Measurements from ENCODE around the gene TP53RK.

TP53RK gene

DNA sequence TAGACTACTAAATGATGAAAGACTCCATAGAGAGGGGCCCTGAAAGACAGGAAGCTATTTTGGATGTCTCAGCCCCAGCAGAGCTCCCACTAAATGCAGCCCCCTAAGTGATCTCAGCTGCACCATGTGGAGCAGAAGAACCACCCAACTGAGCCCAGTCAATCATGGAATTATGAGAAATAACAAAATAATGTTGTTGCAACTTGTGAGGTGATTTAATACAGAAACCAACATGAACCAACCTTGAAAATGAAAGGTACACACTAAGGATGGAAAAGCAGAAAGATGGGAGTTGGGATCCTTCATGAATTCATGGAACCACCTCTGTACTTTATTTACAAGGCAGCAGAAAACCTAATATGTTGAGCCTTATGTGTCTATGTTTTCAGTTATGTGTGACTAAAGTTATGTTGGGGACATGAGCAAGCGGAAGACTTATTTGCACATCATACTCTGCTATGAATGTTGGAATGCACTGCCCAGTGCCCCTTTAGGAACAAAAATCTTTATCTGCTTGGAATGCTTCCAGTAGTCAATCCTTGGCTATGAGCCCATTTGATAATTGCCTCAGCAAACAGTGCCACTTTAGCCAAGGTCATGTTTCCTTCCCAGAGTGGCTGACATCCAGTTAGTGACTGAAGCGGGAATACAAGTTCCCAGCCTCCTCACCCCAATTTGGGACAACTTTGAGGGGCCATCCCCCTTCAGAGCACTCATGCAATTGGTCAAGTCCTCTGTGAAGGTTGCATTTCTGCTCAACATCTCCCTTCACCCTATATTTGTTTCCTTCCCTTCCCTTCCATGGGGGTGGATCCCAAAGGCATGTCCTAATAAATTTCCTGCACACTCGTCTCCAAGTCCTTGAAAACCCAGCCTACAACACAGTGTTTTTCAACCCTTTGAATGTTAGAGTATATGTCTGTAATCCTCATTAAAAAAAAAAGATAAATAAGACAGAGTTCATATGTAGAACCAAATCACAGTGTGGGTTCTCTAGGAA is 18.4 kb downstream of the TP53RK start:
- no peak overlapping the region for H3K4me2 ChIP-seq (ENCODE audit: low read length, poor library complexity, severe bottlenecking)
- H3K27me3 ChIP-seq (ENCODE audit: control insufficient read depth in 1 of 2, insufficient read depth in 1 of 2, low read length in 2 of 2) = no peaks in the 10 kb centered on the region
- H3K36me3 ChIP-seq (ENCODE audit: control insufficient read depth in 1 of 2, insufficient read depth in 2 of 2, low read depth in 1 of 2, low read length in 2 of 2) = peaks cover 0 to 32% of the 10 kb centered on the region in 2 experiments
- peaks cover 5% of the 10 kb centered on the region for H3K79me1 ChIP-seq (replicated peaks; ENCODE audit: low read length, poor library complexity, severe bottlenecking)
- peaks cover 4% of the 10 kb centered on the region for H3K4me1 ChIP-seq (ENCODE audit: control insufficient read depth, insufficient read depth, low read depth, low read length)
- H2AK5ac ChIP-seq (ENCODE audit: low read length, severe bottlenecking) = no peak overlapping the region
- H2BK5ac ChIP-seq (ENCODE audit: low read depth, low read length, poor library complexity, severe bottlenecking) = no peak overlapping the region
- no peak overlapping the region for H4K91ac ChIP-seq (ENCODE audit: low read length)
- no peak overlapping the region for H2BK120ac ChIP-seq (ENCODE audit: low read depth, low read length)
- 96% methylated on average over 2 of the region's 3 CpGs for WGBS
- H4K8ac ChIP-seq (ENCODE audit: low read length) = no peak overlapping the region
- no peak overlapping the region for H2BK12ac ChIP-seq (ENCODE audit: low read length in 2 of 2)
- H2BK15ac ChIP-seq (ENCODE audit: low read depth, poor library complexity, severe bottlenecking) = no peak overlapping the region
- peak overlapping the region in 1 of 2 experiments; percentile 44 for H3K4me3 ChIP-seq (ENCODE audit: insufficient read depth in 1 of 2, low read depth in 1 of 2, low read length in 2 of 2)
- H3K4ac ChIP-seq (ENCODE audit: low read depth in 1 of 2, low read length in 2 of 2) = no peak overlapping the region
- H3K23ac ChIP-seq (ENCODE audit: low read length in 2 of 2) = no peak overlapping the region
- no peak overlapping the region for H3K14ac ChIP-seq (ENCODE audit: low read length in 2 of 2)
- H2AFZ ChIP-seq (ENCODE audit: low read depth, low read length) = no peak overlapping the region
- H3K18ac ChIP-seq (ENCODE audit: low read depth in 1 of 2, low read length in 2 of 2) = no peak overlapping the region
- peaks cover 34% of the 10 kb centered on the region for H3K9me3 ChIP-seq (ENCODE audit: control insufficient read depth, low read length)
- no peak overlapping the region for H3K9ac ChIP-seq (ENCODE audit: low read length)
- no peak for DNase-seq
- no peak overlapping the region for H3K27ac ChIP-seq (ENCODE audit: low read length, poor library complexity, severe bottlenecking)

DNA sequence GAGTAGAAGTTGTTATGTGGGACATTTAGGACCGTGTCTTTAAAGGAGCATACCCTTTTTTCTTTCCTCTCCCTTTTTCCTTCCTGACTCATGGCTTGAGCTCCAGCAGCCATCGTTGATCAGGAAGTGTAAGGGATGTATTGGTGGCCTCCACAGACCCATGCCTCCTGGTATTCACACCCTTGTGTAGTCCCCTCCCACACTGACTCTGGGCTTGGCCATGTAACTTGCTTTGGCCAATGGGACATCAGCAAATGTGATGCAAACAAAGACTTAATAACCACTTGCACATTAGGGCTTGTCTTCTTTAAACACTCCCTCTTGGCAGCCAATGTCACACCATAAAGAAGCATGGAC is 19.0 kb downstream of the TP53RK start:
- H3K23ac ChIP-seq (ENCODE audit: low read length in 2 of 2) = no peak overlapping the region
- no peak overlapping the region for H3K18ac ChIP-seq (ENCODE audit: low read depth in 1 of 2, low read length in 2 of 2)
- peaks cover 4% of the 10 kb centered on the region for H3K4me1 ChIP-seq (ENCODE audit: control insufficient read depth, insufficient read depth, low read depth, low read length)
- no peak overlapping the region for H3K14ac ChIP-seq (ENCODE audit: low read length in 2 of 2)
- H3K79me1 ChIP-seq (replicated peaks; ENCODE audit: low read length, poor library complexity, severe bottlenecking) = peaks cover 5% of the 10 kb centered on the region
- no peak overlapping the region for H2AFZ ChIP-seq (ENCODE audit: low read depth, low read length)
- H2AK5ac ChIP-seq (ENCODE audit: low read length, severe bottlenecking) = no peak overlapping the region
- H3K9ac ChIP-seq (ENCODE audit: low read length) = no peak overlapping the region
- H3K4me3 ChIP-seq (ENCODE audit: insufficient read depth in 1 of 2, low read depth in 1 of 2, low read length in 2 of 2) = peak overlapping the region in 1 of 2 experiments; percentile 44
- DNase-seq = no peak
- H4K91ac ChIP-seq (ENCODE audit: low read length) = no peak overlapping the region
- H3K27me3 ChIP-seq (ENCODE audit: control insufficient read depth in 1 of 2, insufficient read depth in 1 of 2, low read length in 2 of 2) = no peaks in the 10 kb centered on the region
- H3K9me3 ChIP-seq (ENCODE audit: control insufficient read depth, low read length) = peaks cover 34% of the 10 kb centered on the region
- peaks cover 0 to 37% of the 10 kb centered on the region in 2 experiments for H3K36me3 ChIP-seq (ENCODE audit: control insufficient read depth in 1 of 2, insufficient read depth in 2 of 2, low read depth in 1 of 2, low read length in 2 of 2)
- H3K27ac ChIP-seq (ENCODE audit: low read length, poor library complexity, severe bottlenecking) = no peak overlapping the region
- WGBS = 63% methylated on average over 1 of the region's 2 CpGs
- no peak overlapping the region for H4K8ac ChIP-seq (ENCODE audit: low read length)
- no peak overlapping the region for H3K4ac ChIP-seq (ENCODE audit: low read depth in 1 of 2, low read length in 2 of 2)
- H2BK12ac ChIP-seq (ENCODE audit: low read length in 2 of 2) = no peak overlapping the region
- H2BK5ac ChIP-seq (ENCODE audit: low read depth, low read length, poor library complexity, severe bottlenecking) = no peak overlapping the region
- no peak overlapping the region for H2BK120ac ChIP-seq (ENCODE audit: low read depth, low read length)
- no peak overlapping the region for H2BK15ac ChIP-seq (ENCODE audit: low read depth, poor library complexity, severe bottlenecking)
- H3K4me2 ChIP-seq (ENCODE audit: low read length, poor library complexity, severe bottlenecking) = no peak overlapping the region

DNA sequence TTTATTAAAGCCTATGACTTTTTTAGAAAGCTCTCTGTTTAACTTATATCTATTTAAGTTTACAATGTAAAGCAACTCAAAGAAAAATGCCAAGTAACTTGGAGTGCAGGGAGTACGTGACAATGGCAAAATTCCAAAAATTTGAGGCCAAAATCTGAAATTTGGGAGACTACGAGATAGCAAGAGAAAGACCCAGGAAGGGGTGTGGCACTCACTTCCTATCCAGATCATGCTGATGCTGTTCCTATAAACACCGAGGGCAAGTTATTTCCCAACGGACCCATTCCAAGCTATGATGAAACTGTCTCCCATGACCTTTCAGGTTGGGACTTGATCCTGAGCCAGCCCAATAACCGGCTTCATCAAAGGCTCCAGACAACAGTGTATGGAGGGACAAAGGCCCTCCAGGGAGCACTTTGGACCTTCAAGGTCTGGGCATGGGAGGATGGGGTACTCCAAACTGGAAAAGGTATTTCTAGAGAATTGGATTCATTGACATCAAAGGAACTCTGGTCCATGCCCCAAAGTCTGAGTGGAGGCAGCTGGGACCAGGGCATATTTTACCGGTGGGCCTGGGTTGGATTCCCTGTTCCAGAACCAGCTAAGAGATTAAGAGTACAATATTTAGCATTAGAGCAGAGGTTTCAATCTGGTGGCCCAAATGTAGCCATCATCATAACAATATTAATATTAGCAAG is 22.3 kb downstream of the TP53RK start:
- Histone ChIP-seq H2AK5ac (ENCODE audit: low read length, severe bottlenecking) (no peak overlapping the region), H3K9me3 (ENCODE audit: control insufficient read depth, low read length) (peaks cover 22% of the 10 kb centered on the region), H3K27ac (ENCODE audit: low read length, poor library complexity, severe bottlenecking) (no peak overlapping the region), H3K79me1 (replicated peaks; ENCODE audit: low read length, poor library complexity, severe bottlenecking) (no peaks in the 10 kb centered on the region), H3K4me1 (ENCODE audit: control insufficient read depth, insufficient read depth, low read depth, low read length) (no peaks in the 10 kb centered on the region), H3K4me2 (ENCODE audit: low read length, poor library complexity, severe bottlenecking) (no peak overlapping the region), H3K23ac (ENCODE audit: low read length in 2 of 2) (no peak overlapping the region), H3K18ac (ENCODE audit: low read depth in 1 of 2, low read length in 2 of 2) (no peak overlapping the region), H3K27me3 (ENCODE audit: control insufficient read depth in 1 of 2, insufficient read depth in 1 of 2, low read length in 2 of 2) (no peaks in the 10 kb centered on the region), H4K91ac (ENCODE audit: low read length) (no peak overlapping the region), H2BK15ac (ENCODE audit: low read depth, poor library complexity, severe bottlenecking) (no peak overlapping the region), H2BK12ac (ENCODE audit: low read length in 2 of 2) (no peak overlapping the region), H2BK5ac (ENCODE audit: low read depth, low read length, poor library complexity, severe bottlenecking) (no peak overlapping the region), H3K4ac (ENCODE audit: low read depth in 1 of 2, low read length in 2 of 2) (no peak overlapping the region), H2BK120ac (ENCODE audit: low read depth, low read length) (no peak overlapping the region), H2AFZ (ENCODE audit: low read depth, low read length) (no peak overlapping the region), H3K9ac (ENCODE audit: low read length) (no peak overlapping the region), H4K8ac (ENCODE audit: low read length) (no peak overlapping the region), H3K36me3 (ENCODE audit: control insufficient read depth in 1 of 2, insufficient read depth in 2 of 2, low read depth in 1 of 2, low read length in 2 of 2) (peaks cover 0 to 54% of the 10 kb centered on the region in 2 experiments), H3K14ac (ENCODE audit: low read length in 2 of 2) (no peak overlapping the region), H3K4me3 (ENCODE audit: insufficient read depth in 1 of 2, low read depth in 1 of 2, low read length in 2 of 2) (no peak overlapping the region)
- 90% methylated on average over 6 of the region's 6 CpGs for WGBS
- DNase-seq = no peak

DNA sequence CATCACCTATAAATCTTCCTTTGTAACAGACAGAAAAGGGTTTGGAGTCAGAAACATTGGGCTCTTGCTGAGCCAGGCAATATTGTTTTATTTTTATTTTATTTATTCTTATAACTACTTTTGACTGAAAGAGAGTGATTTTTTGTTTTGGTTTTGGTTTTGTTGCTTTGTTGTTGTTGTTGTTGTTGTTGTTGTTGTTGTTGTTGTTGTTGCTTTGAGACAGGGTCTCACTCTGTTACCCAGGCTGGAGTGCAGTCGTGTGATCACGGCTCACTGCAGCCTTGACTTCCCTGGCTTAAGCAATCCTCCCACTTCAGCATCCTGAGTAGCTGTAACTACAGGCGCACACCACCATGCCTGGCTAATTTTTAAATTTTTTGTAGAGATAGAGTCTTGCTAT is 22.9 kb downstream of the TP53RK start:
- no peak overlapping the region for H2BK15ac ChIP-seq (ENCODE audit: low read depth, poor library complexity, severe bottlenecking)
- no peak overlapping the region for H3K4ac ChIP-seq (ENCODE audit: low read depth in 1 of 2, low read length in 2 of 2)
- H3K23ac ChIP-seq (ENCODE audit: low read length in 2 of 2) = no peak overlapping the region
- no peak overlapping the region for H2BK120ac ChIP-seq (ENCODE audit: low read depth, low read length)
- H3K4me1 ChIP-seq (ENCODE audit: control insufficient read depth, insufficient read depth, low read depth, low read length) = no peaks in the 10 kb centered on the region
- H3K27ac ChIP-seq (ENCODE audit: low read length, poor library complexity, severe bottlenecking) = no peak overlapping the region
- DNase-seq = no peak
- H3K27me3 ChIP-seq (ENCODE audit: control insufficient read depth in 1 of 2, insufficient read depth in 1 of 2, low read length in 2 of 2) = no peaks in the 10 kb centered on the region
- WGBS = 100% methylated on average over 1 of the region's 3 CpGs
- no peak overlapping the region for H3K9ac ChIP-seq (ENCODE audit: low read length)
- H3K4me2 ChIP-seq (ENCODE audit: low read length, poor library complexity, severe bottlenecking) = no peak overlapping the region
- H2AK5ac ChIP-seq (ENCODE audit: low read length, severe bottlenecking) = no peak overlapping the region
- H4K91ac ChIP-seq (ENCODE audit: low read length) = no peak overlapping the region
- peaks cover 16% of the 10 kb centered on the region for H3K9me3 ChIP-seq (ENCODE audit: control insufficient read depth, low read length)
- H3K79me1 ChIP-seq (replicated peaks; ENCODE audit: low read length, poor library complexity, severe bottlenecking) = no peaks in the 10 kb centered on the region
- no peak overlapping the region for H2BK5ac ChIP-seq (ENCODE audit: low read depth, low read length, poor library complexity, severe bottlenecking)
- no peak overlapping the region for H2AFZ ChIP-seq (ENCODE audit: low read depth, low read length)
- peaks cover 0 to 61% of the 10 kb centered on the region in 2 experiments for H3K36me3 ChIP-seq (ENCODE audit: control insufficient read depth in 1 of 2, insufficient read depth in 2 of 2, low read depth in 1 of 2, low read length in 2 of 2)
- no peak overlapping the region for H3K18ac ChIP-seq (ENCODE audit: low read depth in 1 of 2, low read length in 2 of 2)
- no peak overlapping the region for H2BK12ac ChIP-seq (ENCODE audit: low read length in 2 of 2)
- no peak overlapping the region for H3K14ac ChIP-seq (ENCODE audit: low read length in 2 of 2)
- no peak overlapping the region for H3K4me3 ChIP-seq (ENCODE audit: insufficient read depth in 1 of 2, low read depth in 1 of 2, low read length in 2 of 2)
- H4K8ac ChIP-seq (ENCODE audit: low read length) = no peak overlapping the region
